Liver (tissue), 2 donors: Measurements from ENCODE around the gene SRSF9.

Experiments used
- EGR1 ChIP-seq, 2 donors: IDR thresholded peaks; 2 replicates each; pipeline ENCODE4 v1.6.1; 2016 to 2018; ENCODE audit warnings: antibody characterized with exemption in 2 of 2, low read depth in 2 of 2
- RAD21 ChIP-seq, 2 donors: IDR thresholded peaks; 2 replicates each; pipeline ENCODE4 v1.6.1; 2016; ENCODE audit warnings: antibody characterized with exemption in 2 of 2, mild to moderate bottlenecking in 2 of 2
- TF ChIP-seq, protein P1 (sequence below): IDR thresholded peaks from 2 replicates; pipeline ENCODE4 v1.6.1; 2016; ENCODE audit warnings: antibody characterized with exemption
- donor health status: healthy.

DNA sequence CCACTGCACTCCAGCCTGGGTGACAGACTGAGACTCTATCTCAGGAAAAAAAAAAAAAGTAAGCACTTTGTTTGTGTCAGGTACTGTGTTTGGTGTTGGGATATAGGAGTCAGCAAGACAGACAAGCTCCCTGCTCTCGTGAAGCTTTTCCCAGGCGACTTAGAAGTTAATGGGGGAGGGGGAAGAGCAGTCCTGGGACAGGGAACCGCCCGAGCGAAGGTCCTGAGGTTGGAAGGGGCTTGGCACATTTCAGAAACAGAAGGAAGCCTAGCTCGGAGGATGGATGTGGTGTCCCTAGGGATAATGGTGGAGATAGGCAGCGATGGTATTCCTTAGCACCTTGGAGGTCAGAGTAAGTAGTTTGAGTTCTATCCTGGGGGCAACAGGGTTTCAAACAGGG is 40.2 kb downstream of the SRSF9 start:
- no peak for TF ChIP-seq EGR1 (IDR thresholded peaks at IDR 0.05; ENCODE audit: low read depth in 2 of 2)
- TF ChIP-seq, protein P1, sequence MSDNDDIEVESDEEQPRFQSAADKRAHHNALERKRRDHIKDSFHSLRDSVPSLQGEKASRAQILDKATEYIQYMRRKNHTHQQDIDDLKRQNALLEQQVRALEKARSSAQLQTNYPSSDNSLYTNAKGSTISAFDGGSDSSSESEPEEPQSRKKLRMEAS = no peak
- no peak for TF ChIP-seq RAD21 (IDR thresholded peaks at IDR 0.05)
